HG03139 (cell line): ENCODE results near the gene RIOK2.
"Not testable (repeated sequence)": the region's sequence is repeated elsewhere in the genome, so short reads cannot be mapped to it uniquely, and the experiment has no call there.

Experiments
- ATAC-seq: cut with Tn5 transposase; IDR thresholded peaks from one replicate; pipeline ENCODE4 v1.9.1; 2021; ENCODE audit not compliant: unreplicated experiment

Gene RIOK2

DNA sequence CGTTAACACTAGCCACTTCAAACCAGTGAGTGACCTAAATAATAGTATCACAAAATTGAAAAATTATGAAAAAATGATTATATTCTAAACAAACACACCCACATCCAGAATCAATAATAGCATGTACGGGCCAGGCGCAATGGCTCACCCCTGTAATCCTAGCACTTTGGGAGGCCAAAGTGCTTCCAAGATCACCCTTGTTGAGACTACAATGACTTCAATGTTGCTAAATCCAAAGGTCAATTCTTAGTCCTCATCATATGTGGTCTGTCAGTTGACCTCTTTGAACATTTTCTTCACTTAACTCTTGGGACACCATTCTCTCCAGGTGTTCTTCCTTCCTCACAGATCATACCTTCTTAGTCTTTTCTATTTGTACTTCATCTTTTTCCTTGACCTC lies 11.3 kb downstream of the RIOK2 start:
- ATAC-seq, result no peak

DNA sequence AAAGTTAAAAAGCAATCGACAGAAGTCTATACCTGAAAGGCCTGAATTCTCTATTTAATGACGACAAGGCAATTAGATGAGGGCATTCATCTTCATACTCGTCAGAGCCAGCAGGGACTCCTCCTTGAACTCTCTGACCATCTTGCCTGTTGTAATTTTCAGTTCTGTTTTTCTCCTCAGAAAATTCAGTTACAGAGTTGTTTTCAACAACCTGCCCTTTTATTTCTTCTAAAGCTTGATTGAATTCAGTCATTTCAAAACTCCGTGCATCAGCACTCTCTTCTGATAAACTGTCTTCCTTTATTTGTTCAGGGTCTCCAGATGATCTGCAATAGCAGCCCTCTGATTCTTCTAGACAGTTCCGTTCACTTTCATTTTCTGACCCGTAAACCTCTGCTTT lies 15.6 kb downstream of the RIOK2 start:
- ATAC-seq, result peak; percentile 52

DNA sequence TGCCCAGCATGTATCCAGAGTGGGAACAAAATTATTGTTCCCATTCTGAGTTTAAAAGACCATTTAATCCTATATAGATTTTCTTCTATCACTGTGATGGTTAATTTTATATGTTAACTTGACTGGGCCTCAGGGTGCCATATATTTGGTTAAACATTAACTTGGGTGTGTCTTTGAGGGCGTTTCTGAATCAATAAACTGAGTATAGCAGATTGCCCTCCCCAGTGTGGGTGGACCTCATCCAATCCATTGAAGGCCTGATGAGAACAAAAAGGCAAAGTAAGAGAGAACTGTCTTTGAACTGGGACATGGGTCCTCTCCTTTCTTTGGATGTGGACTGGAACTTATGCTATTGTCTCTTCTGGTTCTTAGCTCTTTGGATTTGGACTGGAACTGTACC lies 17.3 kb downstream of the RIOK2 start:
- no peak for ATAC-seq

DNA sequence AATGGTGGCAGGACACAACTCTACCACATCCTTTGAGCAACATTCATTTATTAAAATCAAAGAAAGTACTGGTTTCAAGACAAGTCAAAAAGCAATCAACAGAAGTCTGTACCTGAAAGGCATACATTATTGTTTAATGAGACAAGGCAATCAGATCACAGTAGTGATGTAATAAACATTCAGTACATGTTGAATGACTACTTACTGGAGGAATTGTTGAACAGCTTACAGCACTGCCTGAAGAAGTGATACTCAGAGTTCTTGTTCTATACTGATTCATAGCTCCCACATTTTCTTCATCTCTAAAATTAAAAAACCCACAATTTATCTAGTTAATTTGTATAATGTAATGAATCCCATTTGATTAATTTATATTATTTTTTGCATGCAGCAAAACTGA lies 18.2 kb downstream of the RIOK2 start:
- no peak for ATAC-seq

DNA sequence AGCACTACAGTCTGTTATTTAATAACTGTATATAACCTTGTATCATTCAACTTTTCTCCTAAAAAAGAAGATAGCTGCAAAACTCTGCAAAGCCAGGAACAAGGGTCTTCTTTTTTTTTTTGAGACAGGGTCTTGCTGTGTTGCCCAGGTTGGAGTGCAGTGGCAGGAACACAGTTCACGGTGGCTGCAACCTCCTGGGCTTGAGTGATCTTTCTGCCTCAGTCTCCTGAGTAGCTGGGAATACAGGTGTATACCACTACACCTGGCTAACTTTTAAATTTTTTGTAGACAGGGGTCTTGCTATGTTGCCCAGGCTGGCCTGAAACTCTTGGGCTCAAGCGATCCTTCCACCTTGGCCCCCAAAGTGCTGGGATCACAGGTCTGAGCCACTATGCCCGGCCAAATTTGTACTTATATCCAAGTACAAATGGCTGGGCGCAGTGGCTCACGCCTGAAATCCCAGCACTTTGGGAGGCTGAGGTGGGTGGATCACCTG lies 19.2 kb downstream of the RIOK2 start:
- ATAC-seq, result no peak

DNA sequence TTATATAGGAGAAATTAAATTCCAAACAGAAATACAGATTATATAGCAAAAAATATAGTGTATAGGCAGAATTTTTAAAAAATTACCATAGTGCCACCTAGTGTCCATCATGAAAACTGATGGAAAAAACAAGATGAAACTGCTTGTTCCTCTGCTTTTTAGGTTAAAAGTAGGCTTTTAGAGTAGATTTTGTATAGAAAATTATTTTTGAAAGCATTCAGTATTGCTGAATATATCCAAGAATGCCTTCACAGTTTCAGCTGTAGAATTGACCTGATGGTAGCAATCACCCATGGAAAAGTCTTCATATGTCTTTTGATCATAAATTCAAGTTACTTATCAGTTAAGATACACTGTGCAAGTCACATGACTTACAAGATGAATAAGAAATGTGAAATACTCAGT lies 19.7 kb downstream of the RIOK2 start:
- ATAC-seq, result no peak

DNA sequence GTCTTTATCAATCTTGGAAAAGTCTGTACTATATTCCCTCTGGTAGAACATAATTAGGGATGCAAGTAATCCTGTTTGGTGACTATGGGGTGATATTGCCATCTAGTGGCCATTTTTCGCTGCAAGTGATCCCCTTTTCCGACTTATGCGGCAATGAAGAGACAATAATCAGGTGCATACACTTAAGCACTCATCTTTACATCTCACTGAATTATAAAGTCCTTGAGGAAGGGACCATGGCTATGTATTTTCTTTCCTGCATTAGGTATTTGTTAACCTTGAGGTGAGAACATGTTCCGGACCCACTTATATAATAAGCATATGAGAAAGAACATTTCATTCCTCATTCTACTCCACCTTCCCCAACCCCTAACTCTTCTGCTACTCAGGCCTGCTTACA lies 21.0 kb downstream of the RIOK2 start:
- ATAC-seq, result no peak

DNA sequence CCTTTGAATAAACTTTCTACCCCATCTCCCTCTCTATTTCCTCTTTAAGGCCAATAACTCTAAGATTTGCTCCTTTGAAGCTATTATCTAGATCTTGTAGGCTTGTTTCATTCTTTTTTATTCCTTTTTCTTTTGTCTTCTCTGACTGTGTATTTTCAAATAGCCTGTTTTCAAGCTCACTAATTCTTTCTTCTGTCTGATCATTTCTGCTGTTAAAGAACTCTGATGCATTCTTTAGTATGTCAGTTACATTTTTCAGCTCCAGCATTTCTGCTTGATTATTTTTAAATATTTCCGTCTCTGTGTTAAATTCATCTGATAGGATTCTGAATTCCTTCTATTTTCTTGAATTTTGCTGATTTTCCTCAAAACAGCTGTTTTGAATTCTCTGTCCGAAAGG lies 25.4 kb downstream of the RIOK2 start:
- ATAC-seq, result no peak

DNA sequence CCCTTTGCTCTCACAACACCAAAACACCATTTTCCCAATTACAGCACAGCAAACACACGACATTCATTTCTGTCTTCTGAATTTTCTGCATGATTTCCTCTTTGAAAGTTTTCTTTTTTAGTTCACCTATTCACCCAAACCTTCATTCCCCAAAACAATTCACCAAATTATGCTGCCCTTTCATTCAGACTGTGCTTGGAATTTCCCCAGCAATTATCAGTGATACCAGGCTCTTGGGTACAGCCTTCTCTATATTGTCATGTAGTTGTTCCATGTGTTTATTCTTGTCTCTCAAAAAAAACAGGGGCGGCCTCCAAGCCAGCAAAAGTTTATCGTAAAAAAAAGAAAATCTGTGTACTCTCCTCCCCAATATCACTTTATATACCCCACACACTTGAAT lies 31.7 kb downstream of the RIOK2 start:
- no peak for ATAC-seq

DNA sequence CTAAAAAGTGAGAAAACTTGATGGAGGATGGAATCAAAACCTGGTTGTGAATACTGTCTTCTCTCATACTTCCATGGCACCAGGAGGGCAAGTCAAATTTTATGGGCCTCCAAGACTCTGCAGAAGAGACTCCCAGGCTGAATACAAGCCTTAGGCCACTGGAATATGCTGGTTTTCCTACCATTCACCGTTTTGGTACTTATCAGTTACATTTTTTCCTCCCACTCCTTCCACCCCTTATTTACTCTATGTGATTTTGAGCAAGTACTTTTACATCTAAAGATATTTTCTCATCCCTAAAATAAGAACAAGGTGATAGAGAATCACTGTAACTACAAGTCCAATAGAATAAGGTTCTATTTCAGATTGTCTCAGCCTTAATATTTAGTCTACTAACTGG lies 32.6 kb downstream of the RIOK2 start:
- no peak for ATAC-seq

DNA sequence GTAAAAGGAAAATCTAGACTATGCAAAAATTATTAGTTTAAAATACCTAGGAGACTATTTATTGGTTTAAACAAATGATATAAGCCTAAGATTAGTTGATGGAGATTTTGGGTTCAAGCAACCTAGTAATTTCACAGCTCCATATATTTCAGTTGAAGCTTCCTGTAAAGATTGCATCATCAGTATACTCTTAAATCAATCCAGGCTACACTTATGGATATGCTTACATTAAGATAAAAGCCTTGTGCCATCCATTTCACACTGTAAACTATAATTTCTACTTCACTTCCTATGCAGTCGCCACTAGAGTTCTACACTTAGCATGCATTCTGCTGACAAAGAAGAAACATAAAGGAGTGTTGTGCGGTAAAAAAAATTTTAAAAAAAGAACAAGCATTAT lies 33.3 kb downstream of the RIOK2 start:
- ATAC-seq, result no peak

DNA sequence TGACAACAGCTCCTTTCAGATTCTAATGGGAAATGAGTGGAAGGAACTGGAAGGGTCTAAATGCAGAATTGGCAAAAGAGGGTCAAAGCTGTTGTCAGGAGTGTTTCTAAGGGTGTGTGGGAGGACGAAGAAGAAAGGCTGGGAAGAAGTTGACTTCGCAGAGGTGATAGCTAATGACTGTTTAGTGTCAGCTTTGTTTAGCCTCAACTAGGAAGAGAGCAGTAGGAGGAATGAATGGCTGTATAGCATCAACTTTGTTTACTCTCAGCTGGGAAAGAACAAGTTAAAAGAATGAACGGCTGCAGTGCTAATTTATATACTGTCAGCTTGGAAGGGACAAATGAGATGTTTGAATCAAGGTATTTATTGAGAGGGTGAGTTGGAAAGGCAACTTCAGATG lies 34.8 kb downstream of the RIOK2 start:
- ATAC-seq, result no peak

DNA sequence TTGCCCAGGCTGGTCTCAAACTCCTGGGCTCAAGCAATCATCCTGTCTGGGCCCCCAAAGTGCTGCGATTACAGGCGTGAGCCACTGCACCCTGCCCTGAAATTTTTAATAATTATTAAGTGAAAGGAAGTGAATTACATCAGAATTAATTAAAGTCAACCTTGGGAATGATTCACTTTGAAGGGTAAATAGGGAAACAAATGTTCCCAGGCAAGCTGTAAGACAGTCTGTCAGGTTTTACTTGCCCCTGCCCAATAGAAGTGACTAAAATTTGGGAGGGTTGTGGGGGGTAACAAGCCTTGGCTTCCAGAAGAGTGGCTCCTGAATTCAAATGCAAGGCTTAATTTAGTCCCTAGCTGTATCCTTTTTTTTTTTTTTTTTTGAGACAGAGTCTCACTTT lies 39.3 kb downstream of the RIOK2 start:
- no peak for ATAC-seq

DNA sequence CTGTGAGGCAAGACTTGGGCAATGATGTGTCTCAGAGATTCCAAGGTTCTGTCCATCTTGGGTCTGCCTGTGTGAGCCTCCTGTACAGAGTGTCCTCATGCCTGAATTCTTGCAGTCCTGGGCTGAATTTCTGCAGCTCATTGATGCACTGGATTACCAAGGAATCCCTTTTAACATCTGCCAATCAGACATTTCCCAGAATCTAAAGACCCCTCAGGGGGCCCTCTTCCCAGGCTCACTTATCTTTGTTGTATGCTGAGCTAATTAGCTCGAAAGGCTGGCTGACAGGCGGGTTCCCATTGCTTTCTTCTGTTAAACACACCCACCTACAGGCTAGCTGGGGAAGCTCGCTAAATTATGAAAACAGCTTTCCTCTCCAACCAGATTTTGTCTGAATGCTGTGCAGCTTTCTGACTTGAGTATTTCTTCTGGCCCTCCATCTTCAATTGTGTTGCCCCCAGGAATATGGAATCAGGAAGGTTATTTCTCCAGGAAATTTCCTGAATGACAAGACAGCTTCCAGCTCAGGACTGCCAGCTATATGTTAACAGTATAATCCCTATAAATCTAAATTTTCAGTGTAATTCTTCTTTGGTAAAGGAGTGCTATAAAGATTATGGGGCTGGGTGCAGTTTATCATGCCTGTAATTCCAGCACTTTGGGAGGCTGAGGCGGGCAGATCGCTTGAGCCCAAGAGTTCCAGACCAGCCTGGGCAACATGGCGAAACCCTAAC lies 40.4 kb downstream of the RIOK2 start, which contains the start of gene LIX1:
Gene LIX1 (minus strand): TSS at position 91 of the 734 bp plus-strand sequence. CDS start 35 bp downstream, at position 56.
- peak; percentile 82 for ATAC-seq

DNA sequence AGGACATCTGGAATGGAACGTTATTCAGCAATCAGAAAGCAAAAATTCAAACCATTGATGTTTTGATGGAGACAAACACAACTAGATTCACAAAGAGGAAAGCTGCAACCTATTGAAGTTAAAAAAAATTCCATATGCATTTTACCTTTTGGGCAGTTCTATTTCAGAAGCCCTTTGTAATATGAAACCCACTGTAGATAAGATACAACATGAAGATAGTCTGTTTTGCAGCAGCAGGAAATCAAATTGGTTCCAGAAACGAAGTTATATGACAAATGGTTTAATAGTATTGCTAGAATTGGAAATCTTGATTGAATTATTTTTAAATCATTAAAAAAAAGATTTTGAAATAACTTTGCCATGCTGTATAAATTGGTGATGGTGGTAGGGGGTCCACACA lies 41.5 kb downstream of the RIOK2 start:
- ATAC-seq, result no peak

DNA sequence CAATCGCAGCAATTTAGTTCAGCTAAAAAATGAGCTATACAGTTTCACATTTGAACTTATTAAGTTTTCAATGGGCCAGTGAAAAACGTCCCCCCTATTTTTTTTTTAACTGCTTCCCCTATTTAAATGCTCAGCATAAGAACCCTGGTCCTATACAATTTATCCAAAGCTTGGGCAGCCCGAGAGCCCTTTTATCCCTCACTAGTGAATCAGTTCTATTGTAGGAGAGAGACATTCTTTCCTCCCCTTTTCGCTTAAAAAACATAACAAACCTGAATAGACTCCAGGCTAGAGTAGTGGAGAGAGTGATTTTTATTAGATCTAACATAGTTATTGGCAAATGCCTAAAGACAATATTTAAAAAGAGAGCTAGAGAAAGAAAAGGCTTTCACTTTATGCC lies 42.0 kb downstream of the RIOK2 start:
- no peak for ATAC-seq

DNA sequence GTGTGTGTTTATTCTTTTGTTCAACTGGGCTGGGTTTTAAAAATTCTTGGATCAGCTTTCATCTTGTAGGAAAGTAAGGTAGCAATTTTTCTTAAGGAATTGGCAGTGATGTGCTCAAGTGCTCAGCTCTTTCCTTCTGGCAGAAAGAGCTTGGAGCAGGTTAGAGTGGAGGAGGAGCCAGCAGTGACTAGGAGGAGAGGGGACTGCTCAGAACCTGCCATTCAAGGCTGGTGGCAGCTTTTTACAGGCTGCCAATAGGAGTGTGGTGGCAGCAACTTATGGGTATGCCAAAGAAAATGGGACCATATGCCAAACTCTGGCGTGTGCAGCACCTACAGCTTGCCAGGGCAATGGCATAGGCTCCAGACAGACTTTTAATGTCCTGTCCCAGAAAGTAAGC lies 42.8 kb downstream of the RIOK2 start:
- ATAC-seq, result not testable (repeated sequence)

DNA sequence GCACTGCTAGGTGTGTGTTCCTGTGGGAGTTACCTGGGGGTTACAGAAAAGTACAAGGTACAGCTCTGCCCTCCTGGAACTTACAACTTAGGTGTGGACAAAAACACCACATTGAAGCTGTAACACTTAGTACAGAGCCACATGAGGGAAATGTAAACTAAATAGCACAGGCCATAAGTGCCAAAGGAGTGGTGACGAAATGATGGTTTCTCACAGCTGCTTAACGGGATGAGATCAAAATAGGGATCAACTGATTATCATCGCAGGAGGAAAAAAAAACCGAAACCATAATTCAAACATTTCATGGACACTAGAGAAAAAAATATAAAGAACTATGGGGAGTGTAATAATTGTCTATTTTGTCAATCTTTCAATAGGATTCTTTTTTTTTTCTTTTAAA lies 46.6 kb downstream of the RIOK2 start:
- no peak for ATAC-seq

DNA sequence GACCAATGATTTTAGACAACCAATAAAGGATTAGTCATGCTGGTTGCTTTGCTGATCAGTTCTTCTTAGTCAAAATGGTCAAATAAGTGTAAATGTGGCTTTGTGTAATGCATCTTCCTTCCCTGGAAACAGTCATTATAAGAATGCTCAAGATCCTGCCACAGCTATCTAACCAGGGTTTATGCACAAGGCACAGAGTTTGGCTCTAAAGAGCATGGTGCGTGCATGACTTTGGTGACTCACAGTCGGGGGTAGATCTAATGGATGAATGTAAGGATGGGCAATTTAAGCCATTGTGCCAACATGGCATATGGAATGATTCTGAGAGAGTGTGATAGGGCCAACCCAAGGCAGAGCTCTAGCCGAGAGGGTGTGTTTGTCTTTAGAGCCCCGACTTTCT lies 47.2 kb downstream of the RIOK2 start:
- ATAC-seq, result no peak

DNA sequence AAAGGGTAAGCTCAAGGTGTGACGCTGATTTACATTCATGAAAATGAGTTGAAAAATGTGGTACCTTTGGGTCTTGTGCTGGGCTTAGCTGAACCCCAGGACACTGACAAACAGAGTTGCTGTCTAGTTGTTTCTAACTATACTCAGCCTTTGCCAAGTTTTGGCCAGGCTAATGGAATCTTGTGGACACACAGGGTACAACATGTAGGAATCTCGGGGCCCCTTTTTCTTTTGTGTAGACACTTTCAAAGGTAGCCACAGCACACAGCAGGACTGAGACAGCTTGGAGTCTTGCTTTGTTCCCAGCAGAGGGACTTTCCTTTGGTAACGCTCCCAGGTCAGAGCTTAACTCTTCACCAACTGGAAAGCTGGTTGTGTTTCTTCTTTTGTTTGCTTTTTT lies 48.4 kb downstream of the RIOK2 start:
- no peak for ATAC-seq

DNA sequence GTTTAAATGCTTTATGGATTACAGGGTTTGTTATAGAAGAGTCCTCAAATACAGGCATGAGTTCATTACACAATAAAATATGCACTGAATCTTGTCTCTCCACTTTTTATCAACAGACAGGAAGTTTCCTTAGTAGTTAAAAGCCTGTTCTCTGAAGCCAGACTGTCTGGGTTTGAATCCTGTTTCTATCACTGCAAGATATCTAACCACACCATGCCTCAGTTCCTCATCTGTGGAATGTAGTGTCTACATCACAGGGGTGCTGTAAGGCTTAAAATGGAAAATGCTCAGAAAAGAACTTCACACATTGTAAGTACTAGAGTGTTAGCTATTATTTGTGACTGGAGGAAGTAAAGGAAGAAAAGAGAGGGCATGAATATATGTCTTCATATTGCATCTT lies 49.9 kb downstream of the RIOK2 start:
- ATAC-seq, result no peak

DNA sequence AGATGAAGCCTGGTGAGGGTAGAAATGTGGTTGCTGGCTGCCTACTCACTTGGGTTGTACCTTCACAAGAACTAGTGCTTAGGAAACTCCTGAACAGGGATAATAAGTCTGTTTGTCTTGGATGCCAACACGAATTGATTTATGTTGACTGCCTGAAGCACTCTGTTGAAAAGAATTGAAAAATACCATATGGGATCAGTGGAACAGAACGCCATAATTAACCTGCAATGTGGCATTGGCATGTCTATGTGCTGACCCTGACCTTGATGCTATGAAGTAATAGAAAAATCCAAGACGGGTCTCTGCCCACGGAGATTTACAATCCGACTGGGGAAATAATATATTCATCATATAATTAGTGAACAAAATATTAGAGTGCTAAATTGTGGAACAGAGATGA lies 51.1 kb downstream of the RIOK2 start:
- no peak for ATAC-seq

DNA sequence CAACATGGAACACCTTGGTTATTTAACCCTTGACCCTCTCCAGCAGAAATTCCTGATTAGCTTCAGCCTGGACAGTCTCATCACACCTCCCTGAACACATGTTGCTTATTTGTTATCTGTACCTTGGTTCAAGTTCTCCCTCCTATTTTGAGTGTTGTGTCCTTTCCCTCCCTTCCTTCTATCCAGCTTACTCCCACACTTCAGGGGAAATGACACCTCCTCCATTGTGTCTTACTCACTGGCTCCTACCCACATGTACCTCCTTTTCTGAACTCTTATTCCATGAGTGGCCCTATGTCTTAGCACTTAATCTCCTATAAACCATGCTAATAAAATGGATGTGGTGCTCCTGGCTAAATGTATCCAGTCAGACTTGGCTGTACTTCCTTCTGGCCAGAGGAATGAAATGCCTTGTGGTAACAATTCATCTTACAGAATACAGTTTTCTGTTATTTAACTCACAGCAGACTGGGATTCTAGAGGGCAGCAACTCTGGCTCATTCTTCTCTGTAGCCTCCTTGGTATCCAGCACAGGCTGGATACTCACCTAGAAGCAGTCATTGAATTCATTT lies 51.8 kb downstream of the RIOK2 start:
- ATAC-seq, result no peak
